A673 (cell line): ENCODE measurements around the gene CXXC1. TPM values are rescaled to one million over a fixed set of nuclear protein-coding genes. Genes with fewer than 3 reads are reported as not detected.

Source experiments
- BruUV-seq: library from RNA; stranded (reverse); fragments of 400-500 nt; replicated peaks from 2 replicates; lab custom pipeline; 2021; lab: Mats Ljungman, UMichigan
- CTCF ChIA-PET: fragments of 300-600 bp; sonication (Branson Sonifier 250); formaldehyde crosslinking; loops from one replicate; lab custom pipeline; 2022; ENCODE audit warnings: antibody characterized with exemption; lab: Charles Lee
- POLR2A ChIA-PET: fragments of 300-600 bp; sonication (Branson Sonifier 250); formaldehyde crosslinking; loops from one replicate; lab custom pipeline; 2022; ENCODE audit warnings: antibody characterized with exemption; ENCODE audit not compliant: low non-redundant PET; lab: Charles Lee
- DNase-seq: peaks from one replicate; pipeline ENCODE4 v3.0.0-alpha.2; 2015; ENCODE audit warnings: low spot score
- H3K27ac ChIP-seq: fragments of 200-600 bp; sonication (generic); 2 replicates; pipeline ENCODE4 v1.5.1; 2016; ENCODE audit warnings: mixed run types, low read depth, mild to moderate bottlenecking, mixed read lengths, antibody characterized with exemption, low read length; ENCODE audit not compliant: poor library complexity, severe bottlenecking
- H3K27me3 ChIP-seq: fragments of 200-600 bp; sonication (generic); replicated peaks from 2 replicates; pipeline ENCODE4 v1.6.1; 2017; ENCODE audit warnings: mixed run types, low read depth, mild to moderate bottlenecking, mixed read lengths, antibody characterized with exemption, low read length; ENCODE audit not compliant: insufficient read depth, poor library complexity
- H3K36me3 ChIP-seq: fragments of 200-600 bp; sonication (generic); 2 replicates; pipeline ENCODE4 v1.6.1; 2016; ENCODE audit warnings: mixed run types, mild to moderate bottlenecking, mixed read lengths, antibody characterized with exemption, low read length; ENCODE audit not compliant: insufficient read depth, poor library complexity, severe bottlenecking
- H3K4me1 ChIP-seq: fragments of 200-600 bp; sonication (generic); 2 replicates; pipeline ENCODE4 v1.6.1; 2017; ENCODE audit warnings: mixed run types, mild to moderate bottlenecking, mixed read lengths, antibody characterized with exemption, low read length; ENCODE audit not compliant: insufficient read depth, poor library complexity, severe bottlenecking
- H3K4me3 ChIP-seq: fragments of 200-600 bp; sonication (generic); 2 replicates; pipeline ENCODE4 v1.5.1; 2016; ENCODE audit warnings: low read depth, mixed run types, mild to moderate bottlenecking, mixed read lengths, low read length; ENCODE audit not compliant: poor library complexity, severe bottlenecking
- H3K9me3 ChIP-seq: fragments of 200-600 bp; sonication (generic); 2 replicates; pipeline ENCODE4 v1.6.1; 2016; ENCODE audit warnings: mixed run types, low read depth, mild to moderate bottlenecking, mixed read lengths, antibody characterized with exemption, low read length; ENCODE audit not compliant: poor library complexity, severe bottlenecking
- EZH2 ChIP-seq: fragments of 200-600 bp; sonication (generic); IDR thresholded peaks from 2 replicates; pipeline ENCODE4 v1.6.1; 2017; ENCODE audit warnings: borderline replicate concordance, low read depth, mild to moderate bottlenecking, mixed read lengths, antibody characterized with exemption, low read length; ENCODE audit not compliant: poor library complexity, severe bottlenecking
- intact Hi-C: fragments of 100-400 bp; cut with micrococcal nuclease; formaldehyde crosslinking; loops from one replicate; pipeline ENCODE4 v1.10.0; 2022; ENCODE audit not compliant: unreplicated experiment
- total RNA-seq: library from RNA; stranded (reverse); gene quantifications from 2 replicates; pipeline ENCODE4 v1.2.3, GENCODE V29; 2021
- TF ChIP-seq, protein P1 (sequence below): fragments of 300-800, 200-600 bp; sonication (generic); conservative IDR thresholded peaks from 2 replicates; pipeline ENCODE4 v1.5.1; 2017; ENCODE audit warnings: low read depth, mild to moderate bottlenecking, antibody characterized with exemption, low read length, moderate library complexity, mixed read lengths

CXXC1 gene
- total RNA-seq, 1 experiment from 2014 or later = 94.5 TPM

GRCh38 chr18:50280707-50281294 is 6.7 kb downstream of the CXXC1 start:
- intact Hi-C loops = no loop called here
- H3K9me3 ChIP-seq = no peaks in the 10 kb centered on the region
- peak overlapping the region; percentile 86 for H3K27ac ChIP-seq
- POLR2A ChIA-PET = interaction anchor here (0.6 kb wide), 1 partner anchor 45 kb away, joined by 3 read pairs; no protein-coding TSS in a partner anchor
- peak overlapping the region; percentile 91 for H3K4me3 ChIP-seq
- H3K4me1 ChIP-seq = peaks cover 15% of the 10 kb centered on the region
- BruUV-seq = no TSS peak
- no peaks in the 10 kb centered on the region for H3K27me3 ChIP-seq
- DNase-seq = no peak
- CTCF ChIA-PET = interaction anchor here (1.2 kb wide), 1 partner anchor 76 kb away, joined by 3 read pairs; no protein-coding TSS in a partner anchor
- peaks cover 47% of the 10 kb centered on the region for H3K36me3 ChIP-seq
- TF ChIP-seq, protein P1, sequence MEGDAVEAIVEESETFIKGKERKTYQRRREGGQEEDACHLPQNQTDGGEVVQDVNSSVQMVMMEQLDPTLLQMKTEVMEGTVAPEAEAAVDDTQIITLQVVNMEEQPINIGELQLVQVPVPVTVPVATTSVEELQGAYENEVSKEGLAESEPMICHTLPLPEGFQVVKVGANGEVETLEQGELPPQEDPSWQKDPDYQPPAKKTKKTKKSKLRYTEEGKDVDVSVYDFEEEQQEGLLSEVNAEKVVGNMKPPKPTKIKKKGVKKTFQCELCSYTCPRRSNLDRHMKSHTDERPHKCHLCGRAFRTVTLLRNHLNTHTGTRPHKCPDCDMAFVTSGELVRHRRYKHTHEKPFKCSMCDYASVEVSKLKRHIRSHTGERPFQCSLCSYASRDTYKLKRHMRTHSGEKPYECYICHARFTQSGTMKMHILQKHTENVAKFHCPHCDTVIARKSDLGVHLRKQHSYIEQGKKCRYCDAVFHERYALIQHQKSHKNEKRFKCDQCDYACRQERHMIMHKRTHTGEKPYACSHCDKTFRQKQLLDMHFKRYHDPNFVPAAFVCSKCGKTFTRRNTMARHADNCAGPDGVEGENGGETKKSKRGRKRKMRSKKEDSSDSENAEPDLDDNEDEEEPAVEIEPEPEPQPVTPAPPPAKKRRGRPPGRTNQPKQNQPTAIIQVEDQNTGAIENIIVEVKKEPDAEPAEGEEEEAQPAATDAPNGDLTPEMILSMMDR = no peak
- TF ChIP-seq EZH2 = no peak

- no peak for DNase-seq
- BruUV-seq = no TSS peak
- Histone ChIP-seq H3K27ac (no peak overlapping the region), H3K27me3 (no peaks in the 10 kb centered on the region), H3K9me3 (no peaks in the 10 kb centered on the region), H3K36me3 (peaks cover 52% of the 10 kb centered on the region), H3K4me1 (peaks cover 15% of the 10 kb centered on the region), H3K4me3 (peak overlapping the region; percentile 91)
- TF ChIP-seq, protein P1 = no peak
- TF ChIP-seq EZH2 = no peak
- ChIA-PET POLR2A (no interaction called here), CTCF (no interaction called here)
- intact Hi-C loops = no loop called here
Measured at GRCh38 chr18:50279752-50280151, 7.7 kb downstream of the CXXC1 start.

GRCh38 chr18:50277942-50278341 is 9.6 kb downstream of the CXXC1 start:
- TF ChIP-seq, protein P1 = no peak
- TF ChIP-seq EZH2 = no peak
- Histone ChIP-seq H3K4me1 (peaks cover 15% of the 10 kb centered on the region), H3K4me3 (no peak overlapping the region), H3K9me3 (no peaks in the 10 kb centered on the region), H3K27ac (no peak overlapping the region), H3K36me3 (peaks cover 50% of the 10 kb centered on the region), H3K27me3 (no peaks in the 10 kb centered on the region)
- POLR2A ChIA-PET = no interaction called here
- no peak for DNase-seq
- CTCF ChIA-PET = no interaction called here
- intact Hi-C loops = no loop called here
- BruUV-seq = no TSS peak
